Measurements from ENCODE around the gene ITGA2.

DNA sequence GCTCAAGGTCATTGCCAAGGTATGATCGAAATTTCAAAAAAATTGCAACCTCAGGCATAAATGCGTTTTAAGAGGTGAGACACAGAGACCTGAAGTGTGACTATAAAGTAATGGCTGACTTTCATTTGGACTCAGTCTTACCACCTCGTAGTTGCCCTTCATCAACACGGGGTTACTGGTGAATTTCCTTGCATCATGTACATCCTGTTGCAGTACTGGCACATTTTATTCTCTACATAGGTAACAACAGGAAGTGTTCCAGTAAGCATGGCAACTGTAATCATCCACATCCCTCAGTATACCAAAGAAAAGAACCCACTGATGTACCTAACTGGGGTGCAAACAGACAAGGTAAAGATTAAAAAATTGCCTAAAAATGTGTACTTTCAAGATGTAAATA lies 91.1 kb downstream of the ITGA2 start:
- TF ChIP-seq, protein P1, sequence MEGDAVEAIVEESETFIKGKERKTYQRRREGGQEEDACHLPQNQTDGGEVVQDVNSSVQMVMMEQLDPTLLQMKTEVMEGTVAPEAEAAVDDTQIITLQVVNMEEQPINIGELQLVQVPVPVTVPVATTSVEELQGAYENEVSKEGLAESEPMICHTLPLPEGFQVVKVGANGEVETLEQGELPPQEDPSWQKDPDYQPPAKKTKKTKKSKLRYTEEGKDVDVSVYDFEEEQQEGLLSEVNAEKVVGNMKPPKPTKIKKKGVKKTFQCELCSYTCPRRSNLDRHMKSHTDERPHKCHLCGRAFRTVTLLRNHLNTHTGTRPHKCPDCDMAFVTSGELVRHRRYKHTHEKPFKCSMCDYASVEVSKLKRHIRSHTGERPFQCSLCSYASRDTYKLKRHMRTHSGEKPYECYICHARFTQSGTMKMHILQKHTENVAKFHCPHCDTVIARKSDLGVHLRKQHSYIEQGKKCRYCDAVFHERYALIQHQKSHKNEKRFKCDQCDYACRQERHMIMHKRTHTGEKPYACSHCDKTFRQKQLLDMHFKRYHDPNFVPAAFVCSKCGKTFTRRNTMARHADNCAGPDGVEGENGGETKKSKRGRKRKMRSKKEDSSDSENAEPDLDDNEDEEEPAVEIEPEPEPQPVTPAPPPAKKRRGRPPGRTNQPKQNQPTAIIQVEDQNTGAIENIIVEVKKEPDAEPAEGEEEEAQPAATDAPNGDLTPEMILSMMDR (IDR thresholded peaks at IDR 0.05; ENCODE audit: insufficient read depth, low read length, poor library complexity, severe bottlenecking), result no peak
- no peak for TF ChIP-seq EZH2phosphoT487 (conservative IDR thresholded peaks at IDR 0.05; ENCODE audit: low read length)
